ENCODE data around the gene EDAR. TPM values are rescaled to one million over a fixed set of nuclear protein-coding genes. Genes with fewer than 3 reads are reported as not detected.

The EDAR gene
- total RNA-seq, 1 donor from 2014 or later = 0.24 TPM

GRCh38 chr2:108869542-108869941, 119.5 kb downstream of the EDAR start:
- Mint-ChIP-seq H3K36me3 (ENCODE audit: insufficient read depth) (peaks cover 46% of the 10 kb centered on the region), H3K4me3 (ENCODE audit: low read depth) (no peak overlapping the region), H3K9me3 (ENCODE audit: low read depth) (peaks cover 18% of the 10 kb centered on the region), H3K27me3 (no peaks in the 10 kb centered on the region), H3K4me1 (ENCODE audit: low read depth) (peaks cover 4% of the 10 kb centered on the region), H3K27ac (no peak overlapping the region)
- DNase-seq (ENCODE audit: low spot score, unreplicated experiment) = no peak
- no peak for TF ChIP-seq CTCF (IDR thresholded peaks at IDR 0.05; ENCODE audit: unreplicated experiment)

- H3K36me3 Mint-ChIP-seq (ENCODE audit: insufficient read depth) = peaks cover 41% of the 10 kb centered on the region
- H3K27me3 Mint-ChIP-seq = no peaks in the 10 kb centered on the region
- H3K27ac Mint-ChIP-seq = no peak overlapping the region
- peaks cover 18% of the 10 kb centered on the region for H3K9me3 Mint-ChIP-seq (ENCODE audit: low read depth)
- H3K4me3 Mint-ChIP-seq (ENCODE audit: low read depth) = no peak overlapping the region
- H3K4me1 Mint-ChIP-seq (ENCODE audit: low read depth) = peaks cover 4% of the 10 kb centered on the region
- TF ChIP-seq CTCF (IDR thresholded peaks at IDR 0.05; ENCODE audit: unreplicated experiment) = no peak
- DNase-seq (ENCODE audit: low spot score, unreplicated experiment) = no peak
Observed at GRCh38 chr2:108868911-108869310, 120.1 kb downstream of the EDAR start.

GRCh38 chr2:108866041-108866440, 123.0 kb downstream of the EDAR start:
- Mint-ChIP-seq H3K36me3 (ENCODE audit: insufficient read depth) (peaks cover 39% of the 10 kb centered on the region), H3K27ac (no peak overlapping the region), H3K4me1 (ENCODE audit: low read depth) (no peaks in the 10 kb centered on the region), H3K9me3 (ENCODE audit: low read depth) (peaks cover 18% of the 10 kb centered on the region), H3K4me3 (ENCODE audit: low read depth) (no peak overlapping the region), H3K27me3 (no peaks in the 10 kb centered on the region)
- DNase-seq (ENCODE audit: low spot score, unreplicated experiment) = no peak
- TF ChIP-seq CTCF (IDR thresholded peaks at IDR 0.05; ENCODE audit: unreplicated experiment) = no peak

- DNase-seq (ENCODE audit: low spot score, unreplicated experiment) = no peak
- no peaks in the 10 kb centered on the region for H3K4me1 Mint-ChIP-seq (ENCODE audit: low read depth)
- H3K4me3 Mint-ChIP-seq (ENCODE audit: low read depth) = no peak overlapping the region
- peaks cover 3% of the 10 kb centered on the region for H3K9me3 Mint-ChIP-seq (ENCODE audit: low read depth)
- H3K36me3 Mint-ChIP-seq (ENCODE audit: insufficient read depth) = peaks cover 30% of the 10 kb centered on the region
- H3K27me3 Mint-ChIP-seq = no peaks in the 10 kb centered on the region
- TF ChIP-seq CTCF (IDR thresholded peaks at IDR 0.05; ENCODE audit: unreplicated experiment) = no peak
- no peak overlapping the region for H3K27ac Mint-ChIP-seq
Observed at GRCh38 chr2:108858894-108859293, 130.1 kb downstream of the EDAR start.

- Mint-ChIP-seq H3K4me3 (ENCODE audit: low read depth) (no peak overlapping the region), H3K27ac (no peak overlapping the region), H3K36me3 (ENCODE audit: insufficient read depth) (peaks cover 46% of the 10 kb centered on the region), H3K4me1 (ENCODE audit: low read depth) (no peaks in the 10 kb centered on the region), H3K27me3 (no peaks in the 10 kb centered on the region), H3K9me3 (ENCODE audit: low read depth) (peaks cover 3% of the 10 kb centered on the region)
- DNase-seq (ENCODE audit: low spot score, unreplicated experiment) = no peak
- TF ChIP-seq CTCF (IDR thresholded peaks at IDR 0.05; ENCODE audit: unreplicated experiment) = no peak
Observed at GRCh38 chr2:108855194-108855593, 133.8 kb downstream of the EDAR start.

All from progenitor cell of endocrine pancreas (in vitro differentiated cells).